ENCODE results near the gene RNU7-1. TPM values are rescaled to one million over a fixed set of nuclear protein-coding genes. Genes with fewer than 3 reads are reported as not detected.

RNU7-1 gene
- total RNA-seq, 1 donor from 2014 or later: not detected

DNA sequence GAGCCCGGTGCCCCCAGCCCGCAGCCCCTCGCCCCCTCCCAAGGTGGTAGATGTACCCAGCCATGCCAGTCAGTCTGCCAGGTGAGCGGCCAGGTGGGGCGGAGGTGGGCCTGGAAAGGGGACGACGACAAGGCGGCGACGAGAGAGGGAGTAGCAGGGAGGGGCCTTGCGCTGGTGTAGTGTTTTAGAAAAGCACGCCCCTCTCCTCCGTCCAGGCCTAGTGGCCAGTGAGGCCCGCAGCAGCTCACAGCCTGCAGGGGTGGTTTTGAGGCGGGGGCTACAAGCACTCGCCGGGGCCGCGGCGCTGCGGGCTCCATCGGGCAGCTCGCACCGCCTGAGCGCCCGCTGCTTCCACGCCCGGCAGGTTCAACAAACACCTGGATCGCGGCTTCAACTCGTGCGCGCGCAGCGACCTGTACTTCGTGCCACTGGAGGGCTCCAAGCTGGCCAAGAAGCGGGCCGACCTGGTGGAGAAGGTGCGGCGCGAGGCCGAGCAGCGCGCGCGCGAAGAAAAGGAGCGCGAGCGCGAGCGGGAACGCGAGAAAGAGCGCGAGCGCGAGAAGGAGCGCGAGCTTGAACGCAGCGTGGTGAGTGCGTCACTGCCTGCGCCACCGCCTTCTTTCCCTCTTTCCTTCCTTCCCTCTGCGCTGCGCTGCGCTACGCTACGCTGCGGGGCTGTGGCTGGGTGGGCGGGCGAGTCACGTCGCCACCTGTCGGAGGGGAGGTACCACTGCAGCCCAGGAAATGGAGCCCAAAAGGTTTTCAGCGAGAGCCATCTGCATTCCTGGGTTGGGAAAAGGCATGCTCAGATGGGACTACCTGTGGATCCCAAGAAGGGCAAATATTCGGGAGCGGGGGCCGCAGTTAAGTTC, 5.9 kb upstream of the RNU7-1 start:
- H3K27ac Mint-ChIP-seq: peak overlapping the region; percentile 99
- DNase-seq: peak; percentile 98
- H3K36me3 Mint-ChIP-seq (ENCODE audit: low read depth): peaks cover 59% of the 10 kb centered on the region
- no peaks in the 10 kb centered on the region for H3K27me3 Mint-ChIP-seq
- intact Hi-C loops (cut with micrococcal nuclease): loop anchor here (1.0 to 5.0 kb wide), 2 partner anchors 13 to 65 kb away; partner anchors contain the start of gene SPSB2
- H3K9me3 Mint-ChIP-seq: no peaks in the 10 kb centered on the region
- H3K4me1 Mint-ChIP-seq: peaks cover 51% of the 10 kb centered on the region
- H3K4me3 Mint-ChIP-seq: peak overlapping the region; percentile 94

DNA sequence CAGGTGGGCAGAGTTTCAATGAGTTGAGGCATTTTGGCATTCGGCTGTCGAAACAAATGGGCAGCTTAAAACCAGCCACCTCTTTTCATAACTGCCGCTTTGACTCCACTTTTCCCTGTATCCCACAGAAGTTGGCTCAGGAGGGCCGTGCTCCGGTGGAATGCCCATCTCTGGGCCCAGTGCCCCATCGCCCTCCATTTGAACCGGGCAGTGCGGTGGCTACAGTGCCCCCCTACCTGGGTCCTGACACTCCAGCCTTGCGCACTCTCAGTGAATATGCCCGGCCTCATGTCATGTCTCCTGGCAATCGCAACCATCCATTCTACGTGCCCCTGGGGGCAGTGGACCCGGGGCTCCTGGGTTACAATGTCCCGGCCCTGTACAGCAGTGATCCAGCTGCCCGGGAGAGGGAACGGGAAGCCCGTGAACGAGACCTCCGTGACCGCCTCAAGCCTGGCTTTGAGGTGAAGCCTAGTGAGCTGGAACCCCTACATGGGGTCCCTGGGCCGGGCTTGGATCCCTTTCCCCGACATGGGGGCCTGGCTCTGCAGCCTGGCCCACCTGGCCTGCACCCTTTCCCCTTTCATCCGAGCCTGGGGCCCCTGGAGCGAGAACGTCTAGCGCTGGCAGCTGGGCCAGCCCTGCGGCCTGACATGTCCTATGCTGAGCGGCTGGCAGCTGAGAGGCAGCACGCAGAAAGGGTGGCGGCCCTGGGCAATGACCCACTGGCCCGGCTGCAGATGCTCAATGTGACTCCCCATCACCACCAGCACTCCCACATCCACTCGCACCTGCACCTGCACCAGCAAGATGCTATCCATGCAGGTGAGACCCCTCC, 5.0 kb upstream of the RNU7-1 start:
- Mint-ChIP-seq H3K27me3 (no peaks in the 10 kb centered on the region), H3K4me1 (peaks cover 52% of the 10 kb centered on the region), H3K9me3 (no peaks in the 10 kb centered on the region), H3K36me3 (ENCODE audit: low read depth) (peaks cover 58% of the 10 kb centered on the region), H3K4me3 (peak overlapping the region; percentile 94), H3K27ac (peak overlapping the region; percentile 99)
- no peak for DNase-seq
- intact Hi-C loops (cut with micrococcal nuclease): loop anchor here (1.0 to 5.0 kb wide), 2 partner anchors 14 to 66 kb away; partner anchors contain the start of gene SPSB2

DNA sequence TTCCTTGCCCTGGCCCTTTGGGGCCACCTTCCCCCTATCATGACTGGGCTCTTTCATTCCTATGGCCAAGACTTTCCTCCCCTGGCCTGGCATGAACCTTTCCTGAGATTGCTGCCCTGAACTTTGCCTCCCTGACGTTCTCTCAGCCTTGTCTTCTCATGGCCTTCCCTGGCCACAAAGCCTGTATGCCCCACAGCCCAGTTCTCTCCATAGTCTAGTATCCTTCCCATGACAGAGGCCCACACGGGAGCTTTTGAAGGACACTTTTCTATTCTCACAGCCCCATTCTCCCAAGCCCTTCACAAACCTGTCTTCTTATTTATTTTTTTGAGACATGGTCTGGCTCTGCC, 4.5 kb upstream of the RNU7-1 start:
- intact Hi-C loops (cut with micrococcal nuclease): loop anchor here (5.0 kb wide), 1 partner anchor 67 kb away; the partner anchor contains the start of gene SPSB2
- Mint-ChIP-seq H3K9me3 (no peaks in the 10 kb centered on the region), H3K4me1 (peaks cover 48% of the 10 kb centered on the region), H3K4me3 (peak overlapping the region; percentile 56), H3K27me3 (no peaks in the 10 kb centered on the region), H3K27ac (peak overlapping the region; percentile 85), H3K36me3 (ENCODE audit: low read depth) (peaks cover 57% of the 10 kb centered on the region)
- no peak for DNase-seq

DNA sequence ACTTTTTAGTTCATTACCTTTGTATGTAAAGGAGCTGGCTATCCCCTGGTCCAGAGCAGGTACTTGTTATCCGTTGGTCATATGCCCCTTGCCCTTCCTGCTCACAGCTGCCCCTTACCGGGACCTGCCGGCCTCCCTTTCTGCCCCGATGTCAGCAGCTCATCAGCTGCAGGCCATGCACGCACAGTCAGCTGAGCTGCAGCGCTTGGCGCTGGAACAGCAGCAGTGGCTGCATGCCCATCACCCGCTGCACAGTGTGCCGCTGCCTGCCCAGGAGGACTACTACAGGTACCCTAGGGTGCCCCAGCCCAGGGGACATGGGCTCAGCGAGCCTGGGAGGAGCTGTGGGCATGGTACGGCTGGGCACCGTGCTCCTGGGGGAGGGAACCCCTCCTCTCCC, 2.3 kb upstream of the RNU7-1 start:
- DNase-seq: no peak
- no peaks in the 10 kb centered on the region for H3K9me3 Mint-ChIP-seq
- H3K36me3 Mint-ChIP-seq (ENCODE audit: low read depth): peaks cover 52% of the 10 kb centered on the region
- H3K27me3 Mint-ChIP-seq: no peaks in the 10 kb centered on the region
- H3K4me3 Mint-ChIP-seq: no peak overlapping the region
- peak overlapping the region; percentile 75 for H3K27ac Mint-ChIP-seq
- intact Hi-C loops (cut with micrococcal nuclease): no loop called here
- H3K4me1 Mint-ChIP-seq: peaks cover 49% of the 10 kb centered on the region

DNA sequence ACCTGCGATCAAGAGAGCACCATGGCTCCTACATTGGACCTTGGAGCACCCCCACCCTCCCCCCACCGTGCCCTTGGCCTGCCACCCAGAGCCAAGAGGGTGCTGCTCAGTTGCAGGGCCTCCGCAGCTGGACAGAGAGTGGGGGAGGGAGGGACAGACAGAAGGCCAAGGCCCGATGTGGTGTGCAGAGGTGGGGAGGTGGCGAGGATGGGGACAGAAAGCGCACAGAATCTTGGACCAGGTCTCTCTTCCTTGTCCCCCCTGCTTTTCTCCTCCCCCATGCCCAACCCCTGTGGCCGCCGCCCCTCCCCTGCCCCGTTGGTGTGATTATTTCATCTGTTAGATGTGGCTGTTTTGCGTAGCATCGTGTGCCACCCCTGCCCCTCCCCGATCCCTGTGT, 1.8 kb upstream of the RNU7-1 start:
- no peak for DNase-seq
- Mint-ChIP-seq H3K9me3 (no peaks in the 10 kb centered on the region), H3K36me3 (ENCODE audit: low read depth) (peaks cover 49% of the 10 kb centered on the region), H3K27me3 (no peaks in the 10 kb centered on the region), H3K27ac (no peak overlapping the region), H3K4me1 (peaks cover 47% of the 10 kb centered on the region), H3K4me3 (no peak overlapping the region)
- intact Hi-C loops (cut with micrococcal nuclease): no loop called here

DNA sequence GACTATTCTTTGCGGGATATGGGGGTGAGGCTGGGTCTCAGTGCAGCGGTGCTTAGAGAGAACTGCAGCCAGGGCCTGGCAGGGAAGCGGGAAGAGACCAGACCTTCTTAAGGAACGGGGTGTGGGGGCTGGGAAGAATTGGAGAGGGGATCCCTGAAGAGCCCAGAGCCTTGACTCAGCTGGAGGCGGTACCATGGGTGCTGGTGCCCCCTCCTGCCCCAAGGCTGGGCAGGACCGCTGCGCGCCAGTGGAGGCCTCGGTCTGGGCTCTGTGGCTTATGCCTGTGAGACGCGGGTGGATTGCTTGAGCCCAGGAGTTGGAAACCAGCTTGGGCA, 1.3 kb upstream of the RNU7-1 start:
- Mint-ChIP-seq H3K4me1 (peaks cover 49% of the 10 kb centered on the region), H3K27ac (peak overlapping the region; percentile 98), H3K36me3 (ENCODE audit: low read depth) (peaks cover 48% of the 10 kb centered on the region), H3K9me3 (no peaks in the 10 kb centered on the region), H3K27me3 (no peaks in the 10 kb centered on the region), H3K4me3 (peak overlapping the region; percentile 93)
- DNase-seq: no peak
- intact Hi-C loops (cut with micrococcal nuclease): no loop called here

DNA sequence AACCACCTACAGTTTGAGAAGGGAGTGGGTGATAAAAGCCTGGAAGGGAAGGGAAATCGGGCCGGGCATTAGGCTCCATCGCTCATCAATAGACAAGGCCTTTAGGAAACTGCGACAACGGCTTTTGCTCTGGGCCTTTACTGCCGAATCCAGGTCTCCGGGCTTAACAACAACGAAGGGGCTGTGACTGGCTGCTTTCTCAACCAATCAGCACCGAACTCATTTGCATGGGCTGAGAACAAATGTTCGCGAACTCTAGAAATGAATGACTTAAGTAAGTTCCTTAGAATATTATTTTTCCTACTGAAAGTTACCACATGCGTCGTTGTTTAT, 261 bp upstream of the RNU7-1 start:
- Mint-ChIP-seq H3K36me3 (ENCODE audit: low read depth) (peaks cover 44% of the 10 kb centered on the region), H3K27ac (peak overlapping the region; percentile 98), H3K4me1 (peaks cover 56% of the 10 kb centered on the region)

DNA sequence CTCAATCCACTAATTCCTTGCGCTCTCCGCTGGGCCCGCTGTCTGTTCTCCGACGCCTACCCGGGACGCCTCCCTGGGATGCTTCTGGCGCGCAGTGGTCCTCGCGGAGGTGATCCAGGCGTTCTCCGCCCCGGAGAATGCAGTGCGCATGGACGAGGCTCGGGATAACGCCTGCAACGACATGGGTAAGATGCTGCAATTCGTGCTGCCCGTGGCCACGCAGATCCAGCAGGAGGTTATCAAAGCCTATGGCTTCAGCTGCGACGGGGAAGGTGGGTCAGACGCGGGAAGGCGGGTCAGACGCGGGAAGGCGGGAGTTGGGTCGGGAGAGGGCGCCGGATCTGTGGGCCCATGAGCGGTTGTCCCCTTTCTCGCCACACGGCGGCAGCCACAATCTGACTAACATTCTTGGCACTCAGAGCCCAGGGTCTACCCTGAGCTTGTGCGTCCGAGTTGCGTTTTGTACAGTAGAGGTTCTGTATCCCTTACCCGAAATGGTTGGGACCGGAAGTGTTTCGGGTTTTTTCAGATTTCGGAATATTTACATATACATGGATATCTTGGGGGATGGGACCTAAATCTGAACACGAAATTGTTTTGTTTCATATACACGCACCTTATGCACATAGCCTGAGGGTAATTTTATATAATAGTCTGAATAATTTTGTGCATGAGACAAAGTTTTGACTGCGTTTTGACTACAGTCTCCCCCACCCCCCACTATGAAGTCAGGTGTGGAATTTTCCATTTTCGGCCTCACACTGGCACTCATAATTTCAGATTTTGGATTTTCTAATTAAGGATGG, 968 bp downstream of the RNU7-1 start:
- H3K36me3 Mint-ChIP-seq (ENCODE audit: low read depth): peaks cover 43% of the 10 kb centered on the region
- H3K9me3 Mint-ChIP-seq: no peaks in the 10 kb centered on the region
- H3K27ac Mint-ChIP-seq: peak overlapping the region; percentile 98
- DNase-seq: peak; percentile 96
- no peaks in the 10 kb centered on the region for H3K27me3 Mint-ChIP-seq
- peak overlapping the region; percentile 93 for H3K4me3 Mint-ChIP-seq
- peaks cover 62% of the 10 kb centered on the region for H3K4me1 Mint-ChIP-seq
- intact Hi-C loops (cut with micrococcal nuclease): loop anchor here (1.0 to 2.0 kb wide), 9 partner anchors 9 to 165 kb away; partner anchors contain the start of genes C1R, C1RL, EMG1 and ENO2

More for the DNA sequence above, 261 bp upstream of the RNU7-1 start:
- Mint-ChIP-seq H3K9me3 (no peaks in the 10 kb centered on the region), H3K27me3 (no peaks in the 10 kb centered on the region), H3K4me3 (peak overlapping the region; percentile 93)
- intact Hi-C loops (cut with micrococcal nuclease): no loop called here
- DNase-seq: peak; percentile 94

DNA sequence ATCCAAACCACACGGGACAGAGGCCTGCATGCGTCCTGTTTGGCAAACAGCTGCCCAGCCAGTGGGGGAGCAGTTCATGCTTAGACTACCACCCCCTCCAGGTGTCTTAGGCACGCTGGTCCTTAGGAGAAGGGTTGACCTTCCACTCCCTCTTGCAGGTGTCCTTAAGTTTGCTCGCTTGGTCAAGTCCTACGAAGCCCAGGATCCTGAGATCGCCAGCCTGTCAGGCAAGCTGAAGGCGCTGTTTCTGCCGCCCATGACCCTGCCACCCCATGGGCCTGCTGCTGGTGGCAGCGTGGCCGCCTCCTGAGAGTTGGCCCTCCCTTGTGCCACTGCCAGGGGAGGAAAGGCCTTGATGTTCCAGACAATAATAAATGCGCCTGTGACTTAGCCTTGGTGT, 2.0 kb downstream of the RNU7-1 start:
- Mint-ChIP-seq H3K4me3 (peak overlapping the region; percentile 93), H3K36me3 (ENCODE audit: low read depth) (peaks cover 38% of the 10 kb centered on the region), H3K4me1 (peaks cover 71% of the 10 kb centered on the region), H3K9me3 (no peaks in the 10 kb centered on the region), H3K27ac (peak overlapping the region; percentile 98), H3K27me3 (no peaks in the 10 kb centered on the region)
- intact Hi-C loops (cut with micrococcal nuclease): loop anchor here (2.0 kb wide), 1 partner anchor 55 kb away; no protein-coding TSS in a partner anchor
- no peak for DNase-seq

DNA sequence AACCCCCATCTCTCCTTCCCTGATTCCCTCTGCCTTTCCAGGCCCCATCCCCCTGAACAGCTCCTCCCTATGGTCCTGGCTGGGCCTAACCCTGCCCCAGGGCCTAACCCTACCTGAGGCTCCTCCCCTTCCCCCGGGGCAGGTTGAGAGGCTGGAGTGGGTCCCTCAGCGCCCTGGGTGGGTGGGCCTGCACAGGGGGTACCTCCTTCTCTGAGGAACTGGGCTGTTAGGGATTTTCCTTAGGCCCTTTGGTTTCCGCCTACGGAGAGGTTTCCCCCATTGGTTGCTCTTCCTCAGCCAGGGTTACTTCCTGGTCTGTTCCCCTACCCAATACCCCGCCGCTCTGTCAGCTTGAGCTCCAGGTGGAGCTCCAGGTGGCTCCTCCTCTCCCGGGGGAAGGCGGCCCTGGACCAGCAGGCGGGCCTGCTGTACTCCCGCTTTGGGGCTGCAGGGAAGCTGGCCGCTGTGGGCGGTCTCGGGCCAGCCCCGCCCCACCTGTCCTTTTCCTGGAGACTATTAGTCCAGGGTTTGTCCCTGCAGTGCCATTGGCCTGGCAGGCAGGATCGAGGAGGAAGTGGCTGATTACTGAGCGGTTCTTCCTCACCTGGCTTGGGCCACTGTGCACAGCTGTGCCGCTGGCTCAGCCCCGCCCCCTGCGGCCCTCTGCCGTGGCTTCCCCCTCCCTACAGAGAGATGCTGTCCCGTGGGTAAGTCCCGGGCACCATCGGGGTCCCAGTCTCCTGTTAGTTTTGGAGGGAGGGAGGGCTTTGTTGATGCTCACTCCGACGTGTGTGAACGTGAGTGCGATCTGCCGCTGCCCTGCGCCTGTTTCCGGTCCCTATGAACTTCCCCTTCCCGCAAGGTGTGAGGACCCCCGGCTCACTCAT, 2.7 kb downstream of the RNU7-1 start:
- no peaks in the 10 kb centered on the region for H3K9me3 Mint-ChIP-seq
- peak overlapping the region; percentile 98 for H3K27ac Mint-ChIP-seq
- DNase-seq: peak; percentile 93
- no peaks in the 10 kb centered on the region for H3K27me3 Mint-ChIP-seq
- H3K36me3 Mint-ChIP-seq (ENCODE audit: low read depth): peaks cover 35% of the 10 kb centered on the region
- intact Hi-C loops (cut with micrococcal nuclease): no loop called here
- H3K4me1 Mint-ChIP-seq: peaks cover 73% of the 10 kb centered on the region
- H3K4me3 Mint-ChIP-seq: peak overlapping the region; percentile 93

DNA sequence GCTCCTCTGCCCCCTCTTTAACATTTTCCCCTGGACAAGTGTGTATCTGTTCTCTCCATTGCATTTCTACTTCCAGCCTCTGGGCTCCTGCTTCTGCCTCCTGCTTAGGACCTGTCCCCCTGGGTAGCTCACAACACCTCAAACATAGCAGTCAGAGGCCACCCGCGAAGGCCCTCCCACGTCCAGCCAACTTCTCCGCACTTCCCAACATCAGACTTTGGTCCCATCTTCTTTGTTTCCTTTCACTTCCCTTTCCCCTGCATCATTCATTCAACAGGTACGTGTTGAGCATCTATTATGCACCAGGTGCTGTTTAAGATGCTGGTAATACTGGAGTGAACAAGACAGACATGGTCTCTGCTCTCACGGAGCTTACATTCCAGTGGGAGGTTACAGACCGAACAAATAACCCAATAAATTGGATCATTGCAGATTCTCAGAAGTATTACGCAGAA, 3.3 kb downstream of the RNU7-1 start:
- peak overlapping the region; percentile 93 for H3K4me3 Mint-ChIP-seq
- peaks cover 75% of the 10 kb centered on the region for H3K4me1 Mint-ChIP-seq
- DNase-seq: no peak
- H3K36me3 Mint-ChIP-seq (ENCODE audit: low read depth): peaks cover 34% of the 10 kb centered on the region
- no peaks in the 10 kb centered on the region for H3K27me3 Mint-ChIP-seq
- intact Hi-C loops (cut with micrococcal nuclease): no loop called here
- peak overlapping the region; percentile 98 for H3K27ac Mint-ChIP-seq
- no peaks in the 10 kb centered on the region for H3K9me3 Mint-ChIP-seq

DNA sequence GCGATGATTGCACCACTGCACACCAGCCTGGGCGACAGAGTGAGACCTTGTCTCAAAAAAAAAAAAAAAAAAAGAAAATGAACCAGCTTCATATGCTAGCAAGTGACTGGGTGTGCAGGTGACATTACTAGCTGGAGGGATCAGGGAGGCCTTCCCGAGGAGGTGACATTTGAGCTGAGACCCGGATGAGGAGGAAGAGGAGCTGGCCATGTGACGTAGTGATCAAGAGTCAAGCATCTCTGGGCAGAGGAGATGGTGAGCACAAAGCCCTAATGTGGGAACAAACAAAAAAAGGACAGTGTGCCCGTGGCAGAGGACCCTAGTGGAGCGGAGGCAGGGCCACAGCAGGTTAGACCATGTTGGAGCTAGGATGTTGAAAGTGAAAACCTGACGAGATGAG, 4.0 kb downstream of the RNU7-1 start:
- H3K4me3 Mint-ChIP-seq: peak overlapping the region; percentile 93
- peaks cover 35% of the 10 kb centered on the region for H3K36me3 Mint-ChIP-seq (ENCODE audit: low read depth)
- no peak for DNase-seq
- H3K9me3 Mint-ChIP-seq: no peaks in the 10 kb centered on the region
- H3K27me3 Mint-ChIP-seq: no peaks in the 10 kb centered on the region
- intact Hi-C loops (cut with micrococcal nuclease): no loop called here
- peak overlapping the region; percentile 82 for H3K27ac Mint-ChIP-seq
- H3K4me1 Mint-ChIP-seq: peaks cover 69% of the 10 kb centered on the region
